GM18870 (cell line): Measurements from ENCODE around the gene GRIK4.
"Not testable (repeated sequence)": the region's sequence is repeated elsewhere in the genome, so short reads cannot be mapped to it uniquely, and the experiment has no call there.

Experiments used
- ATAC-seq: cut with Tn5 transposase; IDR thresholded peaks from one replicate; pipeline ENCODE4 v1.9.1; 2021; ENCODE audit warnings: moderate library complexity; ENCODE audit not compliant: unreplicated experiment

Gene GRIK4

DNA sequence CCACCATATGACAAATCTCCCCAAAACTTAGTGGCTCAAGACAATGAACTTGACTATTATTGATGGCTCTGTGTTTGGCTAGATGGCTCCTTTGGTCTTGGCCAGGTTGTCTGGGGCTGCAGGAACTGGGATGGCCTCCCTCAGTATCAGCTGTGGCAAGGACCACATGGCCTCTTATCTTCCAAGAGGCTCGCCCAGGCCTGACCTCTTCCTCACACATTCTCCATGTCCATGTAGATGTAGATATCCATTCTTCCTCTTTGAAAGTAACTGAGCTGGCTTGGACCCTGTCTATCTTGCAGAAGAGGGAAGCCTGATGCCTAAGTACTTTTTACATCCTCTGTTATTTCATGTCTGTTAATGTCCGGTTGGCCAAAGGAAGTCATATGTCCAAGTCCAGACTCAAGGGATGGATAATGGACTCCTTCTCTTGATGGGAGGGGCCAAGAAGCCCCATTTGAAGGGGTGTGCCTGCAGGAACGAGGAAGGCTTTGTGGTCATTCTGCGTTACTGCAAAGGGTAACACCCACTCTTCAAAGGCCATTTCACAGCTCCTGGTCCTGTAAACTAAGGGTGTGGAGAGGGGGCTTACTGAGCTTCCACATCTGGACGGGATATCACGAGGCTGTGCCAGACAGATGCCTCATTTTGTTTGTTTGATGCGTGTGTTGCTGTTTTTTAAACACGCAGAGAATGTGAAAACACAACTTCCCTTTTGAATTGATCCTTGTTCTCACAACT, 87.1 kb downstream of the GRIK4 start:
- ATAC-seq, result no peak

DNA sequence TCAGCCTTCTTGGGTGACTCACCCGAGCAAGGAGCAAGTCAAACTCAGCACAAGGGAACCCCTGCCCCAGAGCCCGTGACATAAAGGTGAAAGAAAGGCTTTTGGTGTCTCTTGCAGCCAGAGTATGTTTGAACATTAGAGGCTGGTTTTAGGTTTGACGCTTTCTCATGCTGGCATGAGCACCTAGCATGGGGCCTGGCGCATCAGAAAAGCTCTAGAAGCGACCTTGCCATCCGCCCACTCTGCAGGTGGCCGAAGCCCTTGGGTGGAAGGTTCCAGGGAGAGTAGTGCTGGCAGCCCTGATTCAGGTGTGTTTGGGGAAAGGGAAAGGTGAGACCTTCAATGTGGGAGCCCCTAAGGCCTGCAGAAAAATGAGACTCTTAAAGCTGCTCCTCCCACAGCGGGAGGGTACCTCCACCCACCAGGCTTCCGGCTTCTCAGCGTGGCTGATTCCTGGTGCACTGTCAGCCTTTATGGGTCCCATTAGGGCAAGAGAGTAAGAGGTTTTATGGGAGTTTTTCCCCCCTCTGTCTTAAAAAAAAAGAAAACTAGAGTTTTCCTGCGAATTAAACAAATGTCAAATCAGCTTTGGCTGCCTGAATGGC, 88.4 kb downstream of the GRIK4 start:
- no peak for ATAC-seq

DNA sequence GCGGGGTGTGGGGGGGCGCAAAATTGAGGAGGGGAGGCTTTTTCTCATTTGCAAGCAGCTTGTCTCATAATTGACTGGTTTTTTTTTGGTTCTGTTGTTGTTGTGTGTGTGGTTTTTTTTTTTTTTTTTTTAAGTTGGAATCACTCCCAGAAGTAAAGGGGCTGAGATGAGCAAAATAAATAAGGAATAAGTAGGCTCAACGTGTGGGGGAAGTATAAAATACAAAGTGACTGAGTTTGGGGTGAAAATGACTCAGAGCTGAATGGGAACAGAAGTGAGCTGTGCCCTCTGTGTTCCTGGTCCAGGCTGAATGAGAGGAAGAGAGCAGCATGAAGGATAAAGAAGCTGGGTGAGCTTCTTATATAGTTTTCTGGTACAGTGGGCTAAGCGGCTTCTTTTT, 90.0 kb downstream of the GRIK4 start:
- ATAC-seq, result no peak

DNA sequence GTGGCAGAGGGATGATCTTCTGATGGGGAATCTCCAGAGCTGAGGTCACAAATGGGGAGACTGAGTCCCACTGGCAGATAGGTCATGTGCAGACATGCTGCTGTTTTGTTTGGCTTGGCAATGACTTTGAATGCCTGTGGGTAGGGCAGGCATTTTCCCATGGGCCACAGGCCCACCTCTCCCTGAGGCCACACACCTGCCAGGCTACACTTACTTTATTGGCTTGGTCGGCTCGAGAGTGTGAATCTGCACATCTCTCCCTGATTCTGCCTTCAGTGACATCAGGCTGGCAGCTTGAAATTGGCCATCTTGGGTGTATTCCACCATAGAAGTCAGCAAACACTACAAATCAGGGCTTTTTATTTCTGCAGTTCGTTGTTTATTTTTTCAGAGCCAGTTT, 91.5 kb downstream of the GRIK4 start:
- no peak for ATAC-seq

DNA sequence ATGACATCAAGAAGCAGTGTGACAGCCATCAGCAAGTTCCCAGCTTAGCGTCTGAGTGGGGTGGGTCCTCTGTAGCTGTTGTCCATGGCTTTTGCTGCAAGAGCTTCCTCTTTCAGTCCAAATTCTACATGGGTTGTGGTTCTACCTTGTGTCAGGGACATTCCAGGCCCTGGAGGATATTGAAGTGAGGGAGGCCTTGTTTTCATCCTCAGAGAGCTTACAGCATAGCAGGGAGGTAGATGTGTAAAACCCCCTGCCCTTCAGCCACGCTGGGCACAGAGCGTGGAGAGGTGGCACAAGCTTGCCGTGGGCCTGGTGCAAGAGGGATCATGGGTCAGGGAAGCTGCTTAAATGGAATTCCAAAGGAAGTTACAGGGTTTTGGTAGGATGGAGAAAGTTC, 93.9 kb downstream of the GRIK4 start:
- ATAC-seq, result no peak

DNA sequence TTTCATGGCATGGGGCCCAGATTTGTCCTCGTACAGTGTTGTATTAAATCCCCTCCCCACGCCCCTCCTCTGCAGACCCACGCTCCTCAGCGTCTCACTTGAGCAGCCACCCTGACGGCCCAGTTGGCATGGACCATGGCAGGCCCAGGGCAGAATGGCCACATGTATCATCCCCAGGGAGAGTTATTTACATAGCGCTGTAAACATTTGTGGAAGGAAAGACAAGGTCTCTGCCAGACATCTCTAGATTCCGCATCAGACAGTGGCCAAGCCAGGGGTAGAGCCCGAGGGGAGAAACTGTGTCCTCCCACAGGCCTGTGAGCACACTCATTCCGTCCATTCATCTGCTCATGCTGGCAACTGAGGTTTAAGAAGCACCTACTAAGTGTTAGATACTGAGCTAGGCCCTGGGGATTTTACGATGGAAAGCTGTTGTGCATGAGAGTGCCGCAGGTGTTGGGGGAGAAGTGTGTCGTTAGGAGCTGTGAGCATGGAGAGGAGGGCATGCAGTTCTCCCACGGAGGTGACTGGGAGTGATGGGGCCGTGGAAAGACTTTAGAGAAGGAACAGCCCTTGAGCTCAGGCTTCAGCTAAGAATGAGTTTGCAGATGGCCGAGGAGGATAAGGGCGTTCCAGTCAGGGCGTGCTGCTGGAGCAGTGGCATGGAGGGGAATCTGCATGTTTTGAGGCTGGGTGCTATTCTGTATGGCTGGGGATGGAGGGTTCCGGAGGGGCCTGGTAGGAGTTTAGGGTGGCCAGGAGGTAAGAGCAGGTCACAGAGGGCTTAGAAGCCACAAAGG, 94.9 kb downstream of the GRIK4 start:
- ATAC-seq, result no peak

DNA sequence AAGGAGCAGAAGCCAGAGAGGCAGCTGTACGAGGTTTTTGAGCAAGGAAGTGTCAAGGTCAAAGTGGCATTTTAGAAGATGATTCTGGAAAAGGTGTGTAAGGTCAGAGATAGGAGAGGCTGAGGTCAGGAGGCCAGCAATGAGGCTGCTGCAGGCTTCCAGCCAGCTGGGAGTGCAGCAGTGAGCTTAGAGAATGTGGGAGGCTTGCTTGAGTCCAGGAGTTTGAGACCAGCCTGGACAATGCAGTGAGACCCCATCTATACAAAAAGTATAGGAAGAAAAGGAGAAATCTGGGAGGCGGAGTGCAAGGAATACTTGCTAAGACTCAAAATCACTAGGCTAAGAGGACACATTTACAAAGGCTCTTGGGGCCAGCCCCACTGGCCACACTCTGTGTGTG, 96.5 kb downstream of the GRIK4 start:
- ATAC-seq, result no peak

DNA sequence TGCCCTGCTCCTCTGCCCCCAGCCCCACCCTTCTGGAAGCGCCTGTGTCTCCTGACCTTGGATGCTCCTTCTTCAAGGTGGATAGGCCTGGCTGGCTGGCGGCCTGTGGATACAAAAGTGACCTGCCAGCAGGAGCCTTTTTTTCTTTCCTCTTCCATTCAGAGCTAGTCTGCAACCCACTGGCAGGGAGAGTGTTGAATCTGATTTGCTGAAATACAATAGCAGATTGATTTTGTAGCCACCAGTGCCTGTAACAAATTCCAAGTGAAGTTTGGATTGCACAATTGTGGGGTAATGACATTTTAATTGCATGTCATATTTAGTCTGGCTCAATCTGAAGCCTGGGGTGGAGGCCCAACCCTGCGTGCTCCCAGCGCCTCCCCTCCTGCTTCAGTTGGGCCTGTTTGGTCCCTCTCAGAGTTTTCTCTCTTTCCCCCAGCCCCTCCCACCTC, 97.2 kb downstream of the GRIK4 start:
- ATAC-seq, result no peak

DNA sequence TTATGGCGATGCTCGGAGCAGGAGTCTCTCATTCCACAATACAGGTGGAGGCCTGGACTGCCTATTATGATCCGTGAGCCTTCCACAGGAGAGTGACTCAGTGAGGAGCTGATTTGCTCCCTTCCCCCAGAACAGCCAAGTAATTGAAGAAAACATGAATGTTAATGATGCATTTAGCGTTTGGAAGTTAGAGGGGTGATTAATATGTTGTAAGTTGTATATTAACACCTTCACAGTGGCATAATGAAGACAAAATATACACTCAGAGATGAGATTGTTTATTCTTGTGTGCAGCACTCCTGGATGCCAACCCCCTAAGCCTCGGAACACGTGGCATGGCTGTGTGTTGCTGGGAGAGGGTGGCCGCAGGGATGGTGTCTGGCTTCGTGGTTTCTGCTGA, 98.6 kb downstream of the GRIK4 start:
- no peak for ATAC-seq

DNA sequence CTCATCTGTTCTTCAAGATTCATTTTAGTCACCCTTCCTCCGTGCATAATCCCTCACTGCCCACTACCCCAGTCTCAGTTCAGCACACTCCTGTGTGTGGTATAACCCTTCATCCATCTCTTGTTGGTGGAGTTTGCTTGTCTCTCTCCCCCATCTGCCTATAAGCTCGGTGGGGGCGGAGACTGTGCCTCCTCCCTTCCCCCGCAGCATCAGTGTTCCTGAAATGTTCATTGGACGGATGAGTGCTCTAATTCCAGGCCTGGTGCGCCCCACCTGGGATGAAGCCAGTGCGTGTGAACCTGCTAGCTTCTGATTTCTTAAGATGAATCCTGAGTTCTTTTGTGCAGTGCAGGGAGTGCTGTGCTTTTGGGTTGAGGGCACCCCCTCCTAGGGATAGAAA, 100.0 kb downstream of the GRIK4 start:
- ATAC-seq, result no peak

DNA sequence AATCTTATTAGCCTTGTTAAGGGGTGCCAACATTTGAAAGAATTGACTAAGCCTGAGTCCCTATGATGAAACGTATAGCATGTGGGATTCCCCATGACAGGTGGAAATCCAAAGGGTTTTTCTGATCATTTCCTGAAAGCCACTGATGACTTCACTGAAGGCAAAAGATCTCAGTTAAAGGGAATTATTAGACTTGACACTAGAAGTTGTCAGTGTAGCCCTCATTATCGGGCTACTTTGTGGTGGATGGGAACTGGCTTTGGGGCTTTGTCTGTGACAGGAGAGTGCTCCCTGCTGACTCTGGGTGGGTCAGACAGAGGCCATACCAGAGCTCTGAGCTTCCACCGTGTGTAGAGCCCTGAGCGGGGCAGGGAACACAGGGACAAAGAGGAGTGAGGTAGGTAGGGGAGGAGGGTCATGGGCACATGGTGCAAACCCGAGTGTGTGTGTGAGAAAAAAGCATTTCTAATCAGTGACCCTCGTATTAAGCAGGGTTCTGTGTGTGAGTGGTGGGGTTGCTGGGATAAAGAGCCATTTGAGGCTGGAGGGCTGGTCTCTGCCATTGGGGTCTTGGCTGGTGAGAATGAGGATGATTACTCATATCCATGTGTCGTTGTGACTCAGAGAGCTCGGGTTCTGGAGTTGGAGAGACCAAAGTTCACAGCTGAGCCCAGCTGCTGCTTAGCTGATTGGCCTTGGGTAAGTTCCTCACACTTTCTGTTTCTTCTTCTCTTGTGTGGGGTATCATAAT, 101.1 kb downstream of the GRIK4 start:
- peak; percentile 85 for ATAC-seq

DNA sequence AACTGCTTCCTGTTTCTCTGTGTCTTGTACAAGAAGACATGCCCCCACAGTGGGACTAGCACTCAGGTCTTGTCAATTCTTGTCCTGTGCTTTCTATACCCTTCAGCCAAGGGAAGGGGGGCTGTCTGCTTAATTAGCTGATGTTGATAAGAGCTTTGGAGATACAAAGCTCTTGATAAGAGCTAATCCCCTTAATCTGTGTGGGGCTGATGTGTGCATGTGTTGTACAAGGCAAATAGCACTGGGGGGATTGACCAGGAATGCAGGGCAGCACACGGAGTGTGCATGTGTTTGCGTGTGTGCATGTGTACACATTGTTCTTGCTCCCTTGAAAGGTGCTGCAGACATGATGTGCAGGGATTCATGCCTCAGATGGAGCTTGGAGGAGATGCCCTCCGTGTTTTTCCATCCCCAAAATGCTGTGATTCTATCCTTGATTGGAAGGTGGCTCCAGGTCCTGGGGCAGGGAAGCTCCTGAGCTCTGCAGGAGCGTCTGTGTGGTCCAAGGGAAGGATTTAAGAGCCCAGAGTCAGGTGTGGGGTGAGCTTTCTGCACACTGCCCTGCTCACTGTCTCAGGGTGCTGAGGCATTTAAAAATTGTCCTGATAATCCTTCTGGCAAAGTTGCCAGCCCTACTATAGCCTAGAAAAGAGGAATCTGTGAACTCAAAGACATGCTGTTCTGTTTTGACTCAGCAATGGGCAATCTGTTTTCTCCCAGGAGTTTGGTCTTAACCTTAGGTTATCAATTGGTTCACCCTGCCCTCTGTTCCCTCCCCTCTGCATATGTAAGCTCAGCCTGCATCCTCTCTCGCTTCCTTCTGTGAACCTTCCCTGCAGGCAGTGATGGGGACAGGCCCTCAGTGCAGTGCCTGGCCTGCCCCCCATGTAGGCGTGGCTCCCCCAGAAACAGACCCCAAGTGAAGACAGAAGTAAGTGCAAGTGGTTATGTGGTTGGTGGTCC, 102.0 kb downstream of the GRIK4 start:
- ATAC-seq, result peak; percentile 48

DNA sequence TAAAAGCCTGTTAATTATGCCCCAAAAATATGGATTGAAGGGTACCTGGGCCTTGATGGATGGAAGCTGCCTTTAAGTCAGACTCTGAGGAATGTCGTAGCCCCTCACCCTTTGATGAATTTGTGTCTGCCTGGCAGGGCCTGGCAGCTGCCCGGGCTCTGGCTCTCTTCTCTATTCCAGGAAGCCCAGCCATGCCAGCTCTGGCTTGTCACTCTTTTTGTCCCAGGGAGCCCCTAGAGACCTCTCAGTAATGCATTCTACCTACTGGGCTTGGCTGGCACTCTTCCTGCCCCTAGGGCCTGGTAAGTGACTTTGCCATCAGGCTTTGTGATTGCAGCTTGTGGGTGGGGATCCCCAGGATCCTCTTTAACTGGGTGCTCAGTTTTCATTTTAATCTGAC, 103.8 kb downstream of the GRIK4 start:
- no peak for ATAC-seq

DNA sequence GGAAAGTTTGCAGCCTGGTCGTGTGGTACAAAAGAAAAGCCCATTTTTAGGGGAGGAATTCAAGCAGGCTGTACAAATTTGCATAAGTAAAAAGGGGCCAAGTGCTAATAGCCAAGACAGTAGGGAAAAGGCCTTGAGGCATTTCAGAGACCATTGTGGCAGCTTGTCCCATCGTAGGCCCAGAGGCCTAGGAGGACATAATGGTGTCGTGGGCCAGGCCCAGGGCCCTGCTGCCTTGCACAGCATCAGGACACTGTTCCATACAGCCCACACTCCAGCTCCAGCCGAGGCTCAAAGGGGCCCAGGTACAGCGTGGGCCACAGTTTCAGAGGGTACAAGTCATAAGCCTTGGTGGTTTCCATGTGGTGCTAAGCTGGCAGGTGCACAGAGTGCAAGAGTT, 106.9 kb downstream of the GRIK4 start:
- ATAC-seq, result no peak

DNA sequence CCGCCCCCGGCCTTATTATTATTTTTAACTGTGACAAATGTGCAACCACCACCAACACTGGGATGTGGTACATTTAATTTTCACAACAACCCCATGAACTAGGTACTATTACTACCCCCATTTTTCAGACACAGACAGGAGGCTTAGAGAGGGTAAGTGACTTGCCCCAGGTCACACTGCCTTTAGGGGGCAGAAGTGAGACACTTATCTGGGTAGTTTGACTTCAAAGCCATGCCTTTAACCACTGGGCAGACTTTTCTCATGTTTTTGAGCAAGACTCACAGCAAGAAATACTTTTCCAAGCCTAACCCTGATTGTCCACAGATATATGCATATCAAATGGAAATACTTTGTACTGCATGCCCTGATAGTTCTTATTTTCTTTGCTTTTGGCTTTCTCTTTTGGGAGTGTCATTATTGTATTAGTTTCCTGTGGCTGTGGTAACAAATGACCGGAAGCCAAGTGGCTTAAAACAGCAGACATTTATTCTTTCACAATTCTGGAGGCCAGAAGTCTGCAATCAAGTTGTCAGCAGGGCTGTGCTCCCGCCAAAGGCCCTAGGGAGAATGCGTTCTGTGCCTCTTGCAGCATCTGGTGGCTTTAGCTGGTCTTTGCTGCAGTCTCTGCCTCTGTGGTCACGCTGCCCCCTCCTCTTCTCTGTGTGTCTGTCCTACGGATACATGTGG, 110.8 kb downstream of the GRIK4 start:
- no peak for ATAC-seq

DNA sequence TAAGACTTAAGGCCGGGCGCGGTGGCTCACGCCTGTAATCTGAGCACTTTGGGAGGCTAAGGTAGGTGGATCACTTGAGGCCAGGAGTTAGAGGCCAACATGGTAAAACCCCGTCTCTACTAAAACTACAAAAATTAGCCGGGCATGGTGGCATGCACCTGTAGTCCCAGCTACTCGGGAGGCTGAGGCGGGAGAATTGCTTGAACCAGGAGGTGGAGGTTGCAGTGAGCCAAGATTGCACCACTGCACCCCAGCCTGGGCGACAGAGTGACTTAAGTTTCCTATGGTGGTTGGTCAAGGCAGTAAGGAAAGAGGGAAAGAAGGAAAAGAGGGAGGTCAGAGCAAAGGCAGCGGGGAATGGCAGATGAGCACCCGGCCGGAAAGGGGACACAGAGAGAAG, 113.4 kb downstream of the GRIK4 start:
- not testable (repeated sequence) for ATAC-seq

DNA sequence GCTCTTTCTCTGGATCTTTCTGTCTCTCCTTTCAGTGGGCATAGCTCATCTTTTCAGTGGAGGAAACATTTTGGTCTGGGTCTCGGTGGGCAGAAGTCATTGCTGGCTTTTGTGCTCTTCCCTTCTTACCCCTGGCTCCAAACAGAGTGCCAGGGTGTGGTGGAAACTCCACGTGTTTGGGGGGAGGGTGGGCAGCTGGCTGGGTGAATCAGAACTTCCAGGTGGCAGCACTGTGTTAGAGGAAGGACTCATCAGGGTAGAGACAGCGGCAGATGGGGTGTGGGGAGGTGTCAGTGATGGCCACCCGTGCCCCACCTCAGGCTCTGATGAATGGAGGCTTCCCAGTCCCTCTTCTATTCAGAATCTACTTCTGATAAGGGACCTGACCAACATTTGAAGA, 114.0 kb downstream of the GRIK4 start:
- no peak for ATAC-seq

DNA sequence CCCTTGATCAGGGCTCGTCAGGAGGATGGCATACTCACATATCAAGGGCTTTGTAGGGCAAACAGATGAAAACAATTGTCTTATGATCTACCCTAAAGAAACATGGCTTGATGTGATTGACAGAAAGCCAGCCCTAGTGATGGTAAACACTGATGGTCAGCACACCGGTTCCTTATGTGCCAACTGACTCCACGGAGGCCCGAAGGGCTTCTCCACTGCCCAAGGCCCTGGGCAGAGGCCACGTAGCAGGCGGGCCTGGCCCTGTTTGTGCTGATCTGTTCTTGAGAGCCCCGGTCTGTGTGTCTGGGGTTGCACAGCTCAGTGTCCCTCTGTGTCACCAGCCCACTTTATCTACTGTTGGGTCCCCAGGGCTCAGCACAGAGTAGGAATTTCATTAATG, 115.2 kb downstream of the GRIK4 start:
- ATAC-seq, result no peak

DNA sequence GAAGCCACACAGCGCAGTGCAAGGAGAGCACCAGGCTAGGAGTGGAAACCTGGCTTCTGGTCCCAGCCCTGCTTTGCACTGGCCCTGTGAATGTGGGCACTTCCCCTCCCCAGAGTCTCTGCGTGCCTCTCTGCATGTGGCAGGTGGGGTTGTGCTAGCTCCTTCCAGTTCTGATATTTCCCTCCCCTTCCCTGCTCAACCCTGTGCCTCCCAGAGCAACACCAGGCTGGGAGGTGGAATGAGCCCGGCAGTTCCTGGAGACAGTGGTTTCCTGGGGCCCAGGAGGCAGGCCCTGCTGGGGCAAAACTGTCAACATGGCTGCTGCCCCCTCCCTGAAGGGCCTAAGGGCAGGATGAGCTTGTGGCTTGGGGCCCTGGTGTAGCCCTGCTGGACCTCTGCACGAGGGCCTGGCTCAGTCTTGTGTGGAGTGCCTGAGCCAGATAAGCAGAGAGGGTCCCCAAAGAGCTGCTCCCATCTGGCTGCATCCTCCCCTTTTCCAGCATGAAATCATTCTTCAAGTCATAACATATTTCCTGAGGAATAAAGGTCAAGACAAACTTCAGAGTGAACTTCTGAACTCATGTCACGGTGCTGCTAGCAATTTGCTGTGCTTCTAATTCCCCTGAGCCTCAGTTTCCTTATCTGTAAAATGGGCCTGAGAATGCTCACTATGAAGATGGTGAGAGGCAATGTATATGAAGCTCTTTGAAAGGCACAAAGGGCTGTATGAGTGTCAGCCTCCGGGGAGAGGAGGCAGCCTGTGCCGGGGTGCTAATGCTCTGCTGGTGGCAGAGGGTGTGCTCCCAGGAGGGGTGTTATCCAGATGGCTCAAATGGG, 116.0 kb downstream of the GRIK4 start:
- ATAC-seq, result no peak
